ENCODE measurements around the gene DNAJC17.
A peak's percentile ranks its signal among the peaks of the same experiment; 100 is the strongest.

DNAJC17 gene

DNA sequence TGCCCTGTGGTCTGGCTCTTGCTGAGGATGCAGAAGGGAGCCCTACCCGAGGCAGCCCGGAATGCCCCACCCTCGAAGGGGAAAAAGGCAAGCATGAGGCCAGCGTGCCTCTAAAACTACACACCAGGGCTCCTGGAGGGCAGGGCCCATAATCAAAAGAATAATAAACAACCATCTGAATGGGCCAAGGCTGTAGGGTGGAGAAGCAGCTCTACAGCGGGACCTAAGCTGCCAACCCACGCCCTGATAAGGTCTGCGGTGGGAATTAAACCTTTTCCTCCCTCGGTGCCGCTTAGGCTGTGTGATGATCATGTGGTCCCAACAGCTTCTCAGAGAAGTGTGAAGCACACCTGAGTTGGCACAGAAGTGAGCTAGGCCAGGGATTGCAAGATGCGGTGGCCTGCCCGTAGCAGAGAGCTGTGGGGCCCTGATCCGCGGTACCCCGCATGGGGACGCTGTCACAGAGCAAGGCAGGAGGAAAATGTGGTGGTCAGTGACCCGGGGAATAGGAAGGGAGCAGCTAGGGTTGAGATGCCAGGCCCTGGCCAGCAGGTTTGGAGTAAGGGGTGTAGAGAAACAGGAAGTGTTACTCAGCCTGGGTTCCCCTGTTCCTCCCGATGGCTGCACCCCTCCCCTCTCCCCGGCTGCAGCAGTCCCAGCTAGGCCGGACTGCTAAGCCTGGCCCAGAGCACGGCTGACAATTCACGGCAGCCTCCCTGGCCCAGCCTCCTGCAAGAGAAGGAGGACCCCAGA lies 38.6 kb downstream of the DNAJC17 start:
- TF ChIP-seq, protein P1, sequence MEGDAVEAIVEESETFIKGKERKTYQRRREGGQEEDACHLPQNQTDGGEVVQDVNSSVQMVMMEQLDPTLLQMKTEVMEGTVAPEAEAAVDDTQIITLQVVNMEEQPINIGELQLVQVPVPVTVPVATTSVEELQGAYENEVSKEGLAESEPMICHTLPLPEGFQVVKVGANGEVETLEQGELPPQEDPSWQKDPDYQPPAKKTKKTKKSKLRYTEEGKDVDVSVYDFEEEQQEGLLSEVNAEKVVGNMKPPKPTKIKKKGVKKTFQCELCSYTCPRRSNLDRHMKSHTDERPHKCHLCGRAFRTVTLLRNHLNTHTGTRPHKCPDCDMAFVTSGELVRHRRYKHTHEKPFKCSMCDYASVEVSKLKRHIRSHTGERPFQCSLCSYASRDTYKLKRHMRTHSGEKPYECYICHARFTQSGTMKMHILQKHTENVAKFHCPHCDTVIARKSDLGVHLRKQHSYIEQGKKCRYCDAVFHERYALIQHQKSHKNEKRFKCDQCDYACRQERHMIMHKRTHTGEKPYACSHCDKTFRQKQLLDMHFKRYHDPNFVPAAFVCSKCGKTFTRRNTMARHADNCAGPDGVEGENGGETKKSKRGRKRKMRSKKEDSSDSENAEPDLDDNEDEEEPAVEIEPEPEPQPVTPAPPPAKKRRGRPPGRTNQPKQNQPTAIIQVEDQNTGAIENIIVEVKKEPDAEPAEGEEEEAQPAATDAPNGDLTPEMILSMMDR (IDR thresholded peaks at IDR 0.05; ENCODE audit: low read depth, low read length, missing control alignments) = peak; percentile 29
- peak overlapping the region; percentile 26 for H3K4me3 ChIP-seq (ENCODE audit: low read depth, low read length)

DNA sequence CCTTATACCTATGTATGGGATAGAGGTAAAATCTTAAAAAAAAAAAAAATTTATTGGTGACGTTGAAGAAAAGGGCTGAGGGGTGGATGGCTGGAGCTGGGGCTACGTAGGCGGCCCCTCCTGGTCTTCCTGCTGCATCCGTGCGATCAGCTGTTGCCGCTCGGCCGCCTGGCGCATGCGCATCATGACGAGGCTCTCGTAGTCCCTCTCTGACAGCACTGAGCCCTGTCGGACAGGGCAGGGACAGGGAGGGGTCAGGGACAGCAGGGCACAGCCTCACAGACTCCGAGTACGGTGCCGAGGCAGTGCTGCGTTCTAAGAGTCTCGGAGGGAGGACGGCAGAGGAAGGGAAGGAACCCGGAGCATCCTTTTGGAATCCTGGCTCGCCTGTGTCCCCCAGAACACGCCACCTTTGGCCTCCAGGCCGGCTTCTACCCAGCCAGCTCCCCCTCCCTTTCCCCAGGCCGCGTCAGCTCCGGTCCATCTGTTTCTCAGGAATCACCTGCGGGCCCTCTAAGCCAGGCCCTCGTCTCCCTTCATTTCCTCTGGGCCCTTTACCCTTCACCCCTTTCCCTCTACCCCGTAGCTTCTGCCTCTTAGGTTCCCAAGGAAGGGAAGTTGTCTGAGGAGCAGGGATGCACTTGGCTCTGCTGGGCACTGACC lies 39.3 kb downstream of the DNAJC17 start:
- TF ChIP-seq, protein P1 (IDR thresholded peaks at IDR 0.05; ENCODE audit: low read depth, low read length, missing control alignments) = no peak
- no peak for DNase-seq (ENCODE audit: low read depth)
- no peak overlapping the region for H3K4me3 ChIP-seq (ENCODE audit: low read depth, low read length)

More for the DNA sequence above, 38.6 kb downstream of the DNAJC17 start:
- no peak for DNase-seq (ENCODE audit: low read depth)

- TF ChIP-seq, protein P1 (IDR thresholded peaks at IDR 0.05; ENCODE audit: low read depth, low read length, missing control alignments) = no peak
- no peak overlapping the region for H3K4me3 ChIP-seq (ENCODE audit: low read depth, low read length)
- no peak for DNase-seq (ENCODE audit: low read depth)
Observed at GRCh38 chr15:40766906-40767837, 40.1 kb downstream of the DNAJC17 start.

- H3K4me3 ChIP-seq (ENCODE audit: low read depth, low read length) = no peak overlapping the region
- TF ChIP-seq, protein P1 (IDR thresholded peaks at IDR 0.05; ENCODE audit: low read depth, low read length, missing control alignments) = no peak
- DNase-seq (ENCODE audit: low read depth) = no peak
Observed at GRCh38 chr15:40766194-40766815, 41.0 kb downstream of the DNAJC17 start.

DNA sequence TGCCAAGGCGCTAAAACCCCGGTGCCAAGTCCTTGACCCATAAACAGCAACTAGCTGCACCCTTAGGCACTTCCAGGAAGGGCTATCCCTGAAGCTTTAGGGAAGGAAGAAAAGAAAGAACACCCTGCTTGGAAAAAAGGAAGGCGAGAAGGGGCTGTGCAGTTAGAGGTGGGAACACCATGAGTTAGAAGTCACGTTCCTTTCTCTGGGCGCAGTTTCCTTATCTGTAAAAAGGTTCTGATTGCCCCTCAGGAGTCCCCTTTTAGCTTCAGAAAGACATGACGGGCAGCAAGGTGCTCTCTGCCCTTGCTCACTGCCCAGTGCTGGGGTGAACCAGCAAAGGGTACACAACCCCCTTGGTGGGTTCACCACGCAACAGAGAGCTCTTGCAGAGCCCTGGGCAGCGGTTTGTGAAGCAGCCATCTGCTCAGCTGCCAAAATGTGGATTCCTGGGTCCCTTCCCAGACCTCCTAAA lies 42.6 kb downstream of the DNAJC17 start:
- TF ChIP-seq, protein P1 (IDR thresholded peaks at IDR 0.05; ENCODE audit: low read depth, low read length, missing control alignments) = no peak
- H3K4me3 ChIP-seq (ENCODE audit: low read depth, low read length) = peak overlapping the region; percentile 69
- DNase-seq (ENCODE audit: low read depth) = no peak

Data from GM12864 (cell line).